Heart left ventricle (tissue), 16 donors: ENCODE data around the gene SMG5. TPM values are rescaled to one million over a fixed set of nuclear protein-coding genes. Genes with fewer than 3 reads are reported as not detected.

ENCODE experiments used
- ATAC-seq, 4 donors: fragments of 200-7000 bp; cut with Tn5 transposase; one replicate each; pipeline ENCODE4 v1.9.1; 2020 to 2022; ENCODE audit warnings: moderate library complexity in 4 of 4, mild to moderate bottlenecking in 3 of 4, moderate number of reproducible peaks in 1 of 4
- DNase-seq, 5 donors: peaks; one replicate each; pipeline ENCODE4 v3.0.0-alpha.2; 2020
- H3K27ac ChIP-seq, 12 donors: fragments of 200-600 bp; sonication (generic) in 4 of 12; one replicate each; pipeline versions ENCODE4 v1.5.0 to v1.8.0; 2016 to 2022; ENCODE audit warnings: mild to moderate bottlenecking in 2 of 12
- H3K27me3 ChIP-seq, 9 donors: fragments of 200-600 bp; sonication (generic) in 2 of 9; one replicate each; pipeline versions ENCODE4 v1.5.1 to v1.8.0; 2016 to 2022; ENCODE audit warnings: mild to moderate bottlenecking in 3 of 9
- H3K36me3 ChIP-seq, 9 donors: fragments of 200-600 bp; sonication (generic) in 2 of 9; one replicate each; pipeline versions ENCODE4 v1.5.0 to v1.8.0; 2018 to 2022; ENCODE audit warnings: mild to moderate bottlenecking in 2 of 9
- H3K4me1 ChIP-seq, 12 donors: fragments of 200-600 bp; sonication (generic) in 4 of 12; one replicate each; pipeline versions ENCODE4 v1.5.0 to v1.8.0; 2016 to 2022; ENCODE audit warnings: mild to moderate bottlenecking in 3 of 12
- H3K4me3 ChIP-seq, 12 donors: fragments of 200-600 bp; sonication (generic) in 4 of 12; one replicate each; pipeline versions ENCODE4 v1.5.0 to v1.8.0; 2017 to 2022; ENCODE audit warnings: mild to moderate bottlenecking in 9 of 12, moderate library complexity in 4 of 12
- H3K9me3 ChIP-seq, 12 donors: fragments of 200-600 bp; sonication (generic) in 4 of 12; one replicate each; pipeline versions ENCODE4 v1.5.0 to v1.8.0; 2016 to 2022; ENCODE audit warnings: mild to moderate bottlenecking in 1 of 12
- POLR2A ChIP-seq, 2 donors: fragments of 450-650 bp; IDR thresholded peaks; one replicate each; pipeline ENCODE4 v1.6.1; 2017; ENCODE audit warnings: antibody characterized with exemption in 2 of 2, mild to moderate bottlenecking in 2 of 2, moderate library complexity in 2 of 2
- WGBS, 4 donors: extraction: QIAGEN DNeasy Blood & Tissue Kit in 2 of 4; methylation state at CpG; one replicate each; pipeline versions ENCODE4 v1.1.5 to v1.1.7; 2013 to 2018; 5-methylcytosine and 5-hydroxymethylcytosine counted together
- intact Hi-C, 10 donors: fragments of 100-400 bp; cut with DNase I; formaldehyde crosslinking; loops; one replicate each; pipeline versions ENCODE4 v1.11.1 to v1.14.2; 2022
- polyA plus RNA-seq, 2 donors: library from polyadenylated mRNA; stranded (reverse); fragments of 200-250 nt; gene quantifications; one replicate each; pipeline ENCODE4 v1.2.3, GENCODE V29; 2013
- total RNA-seq, 9 donors: library from RNA; depleted of rRNA in 2 of 9; stranded (reverse); fragments of >200 nt in 2 of 9; fragmentation: NEBNext Ultra II Directional in 3 of 9; extraction: Animal tissue kit (Norgen Biotek cat#: 25700) in 3 of 9; gene quantifications; one replicate each; pipeline versions ENCODE4 v1.1.0 to v1.2.4, GENCODE V29; 2016 to 2023
- TF ChIP-seq, protein P1 (sequence below), 12 donors: fragments of 200-600 bp; sonication (generic) in 4 of 12; IDR thresholded peaks; one replicate each; pipeline versions ENCODE4 v1.5.0 to v1.8.0; 2018 to 2022; ENCODE audit warnings: antibody characterized with exemption in 12 of 12, mild to moderate bottlenecking in 5 of 12
- donor health status: ischemic (EF 13 %, LVEDD 7.1; RV severe dilation, severe dysfunction).
- donor health status: healthy with polysubstance abuse.
- donor health status: DM: no; HTN: yes; CAD: no.
- donor health status: DM: no; HTN: no; CAD: no.
- donor health status: ischemic (EF 25% LVEDD 6.9; RV normal size, moderate dysfunction).
- donor health status: ischemic (EF 25% LVEDD 5.7; RV mildly dilated, moderate dysfunction).
- donor health status: healthy.
- donor health status: DM: yes; HTN: yes; CAD: no.
- donor health status: ischemic (EF 35%, LVEDD 5.7; RV mildly dilated, moderate dysfunction).
- donor health status: nonischemic (EF 11% LVEDD 7.7; RV severe dilation, severe dysfunction).
- donor health status: DM: yes; HTN: yes; CAD: no.
- donor health status: PGD.
- donor health status: ischemic (EF 29% LVEDD 5.4; RV normal size, mild dysfunction).
- donor health status: nonischemic (EF 23%, LVEDD 6.1; RV moderate dilation, normal function).

SMG5 gene
- total and polyA plus RNA-seq, 11 donors = 56.3 to 104 (median 89.4) TPM

DNA sequence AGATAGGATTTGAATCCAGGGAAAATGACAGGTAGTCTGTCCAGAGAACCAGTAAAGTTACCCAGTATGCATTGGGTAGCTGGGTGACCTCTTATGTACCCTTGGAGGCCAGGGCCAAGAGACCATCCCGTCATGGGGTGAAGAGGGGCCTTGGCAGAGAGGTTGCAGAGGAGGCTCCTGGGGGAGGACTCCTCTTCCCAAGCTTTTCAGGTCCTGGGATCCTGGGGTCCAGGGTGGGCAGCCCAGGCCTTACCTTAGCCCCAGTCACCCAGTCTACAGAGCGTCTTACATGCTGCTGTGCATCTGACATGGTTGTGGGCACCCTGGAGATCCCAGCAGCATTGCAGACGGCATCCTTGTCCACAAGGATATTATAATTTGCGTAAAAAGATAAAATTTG, 55.8 kb downstream of the SMG5 start:
- no peaks in the 10 kb centered on the region for H3K9me3 ChIP-seq
- peaks cover 0 to 79% (median 58%) of the 10 kb centered on the region in 9 donors for H3K36me3 ChIP-seq
- intact Hi-C loops = loop anchor here in 1 of 10 donors (2.0 kb wide), 1 partner anchor 80 kb away; no protein-coding TSS in a partner anchor
- 76 to 87% (median 79%) methylated on average over 4 of the region's 4 CpGs for WGBS, 4 donors
- no peak for TF ChIP-seq POLR2A (IDR thresholded peaks at IDR 0.05)
- TF ChIP-seq, protein P1, sequence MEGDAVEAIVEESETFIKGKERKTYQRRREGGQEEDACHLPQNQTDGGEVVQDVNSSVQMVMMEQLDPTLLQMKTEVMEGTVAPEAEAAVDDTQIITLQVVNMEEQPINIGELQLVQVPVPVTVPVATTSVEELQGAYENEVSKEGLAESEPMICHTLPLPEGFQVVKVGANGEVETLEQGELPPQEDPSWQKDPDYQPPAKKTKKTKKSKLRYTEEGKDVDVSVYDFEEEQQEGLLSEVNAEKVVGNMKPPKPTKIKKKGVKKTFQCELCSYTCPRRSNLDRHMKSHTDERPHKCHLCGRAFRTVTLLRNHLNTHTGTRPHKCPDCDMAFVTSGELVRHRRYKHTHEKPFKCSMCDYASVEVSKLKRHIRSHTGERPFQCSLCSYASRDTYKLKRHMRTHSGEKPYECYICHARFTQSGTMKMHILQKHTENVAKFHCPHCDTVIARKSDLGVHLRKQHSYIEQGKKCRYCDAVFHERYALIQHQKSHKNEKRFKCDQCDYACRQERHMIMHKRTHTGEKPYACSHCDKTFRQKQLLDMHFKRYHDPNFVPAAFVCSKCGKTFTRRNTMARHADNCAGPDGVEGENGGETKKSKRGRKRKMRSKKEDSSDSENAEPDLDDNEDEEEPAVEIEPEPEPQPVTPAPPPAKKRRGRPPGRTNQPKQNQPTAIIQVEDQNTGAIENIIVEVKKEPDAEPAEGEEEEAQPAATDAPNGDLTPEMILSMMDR (IDR thresholded peaks at IDR 0.05) = no peak
- DNase-seq (peak in 1 of 5 donors; percentile 12), ATAC-seq (no peak)
- no peak overlapping the region for H3K4me3 ChIP-seq
- peaks cover 0 to 16% (median 0%) of the 10 kb centered on the region in 12 donors for H3K4me1 ChIP-seq
- H3K27me3 ChIP-seq = no peaks in the 10 kb centered on the region
- no peak overlapping the region for H3K27ac ChIP-seq

DNA sequence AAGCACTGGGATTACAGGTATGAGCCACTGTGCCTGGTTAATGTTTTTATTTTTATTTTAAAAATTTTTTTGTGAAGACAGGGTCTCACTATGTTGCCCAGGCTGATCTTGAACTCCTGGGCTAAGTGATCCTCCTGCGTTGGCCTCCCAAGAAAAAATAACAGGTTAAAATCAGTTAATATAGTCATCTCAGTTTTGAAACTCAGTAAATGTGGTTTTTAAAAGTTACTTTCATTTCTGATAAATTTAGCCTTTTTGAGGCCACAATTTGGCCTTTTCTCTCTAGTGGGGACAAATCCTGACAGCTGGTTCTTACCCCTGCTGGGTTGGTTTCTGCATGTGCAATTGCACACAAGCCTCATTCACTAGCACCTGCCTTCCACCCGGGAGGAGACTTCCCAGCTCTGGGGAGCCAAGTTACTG, 56.5 kb downstream of the SMG5 start:
- no peak for TF ChIP-seq POLR2A (IDR thresholded peaks at IDR 0.05)
- TF ChIP-seq, protein P1 (IDR thresholded peaks at IDR 0.05) = no peak
- WGBS, 4 donors = 68 to 81% (median 78%) methylated on average over 2 of the region's 2 CpGs

DNA sequence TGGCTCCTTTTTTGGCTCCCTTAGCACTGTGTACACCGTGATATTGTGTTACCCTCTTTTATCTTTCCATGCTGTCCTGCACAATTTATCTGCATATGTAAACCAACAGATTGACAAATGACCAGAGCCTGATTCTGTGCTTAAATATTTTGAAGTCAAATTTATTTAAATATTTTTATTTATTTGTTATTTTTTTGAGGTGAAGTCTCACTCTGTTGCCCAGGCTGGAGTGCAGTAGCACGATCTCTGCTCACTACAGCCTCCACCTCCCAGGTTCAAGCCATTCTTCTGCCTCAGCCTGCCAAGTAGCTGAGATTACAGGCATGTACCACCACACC, 57.0 kb downstream of the SMG5 start:
- DNase-seq (no peak), ATAC-seq (no peak)
- intact Hi-C loops = loop anchor here (1.0 to 2.0 kb wide), 6 partner anchors 79 to 135 kb away; no protein-coding TSS in a partner anchor
- Histone ChIP-seq H3K36me3 (peaks cover 0 to 90% (median 70%) of the 10 kb centered on the region in 9 donors), H3K9me3 (no peaks in the 10 kb centered on the region), H3K27ac (no peak overlapping the region), H3K27me3 (no peaks in the 10 kb centered on the region), H3K4me1 (peaks cover 0 to 16% (median 0%) of the 10 kb centered on the region in 12 donors), H3K4me3 (no peak overlapping the region)
- 7 to 21% (median 13%) methylated on average over 2 of the region's 2 CpGs for WGBS, 4 donors
- no peak for TF ChIP-seq POLR2A (IDR thresholded peaks at IDR 0.05)
- TF ChIP-seq, protein P1 (IDR thresholded peaks at IDR 0.05) = no peak

More for the DNA sequence above, 56.5 kb downstream of the SMG5 start:
- intact Hi-C loops = loop anchor here in 1 of 10 donors (2.0 kb wide), 1 partner anchor 79 kb away; no protein-coding TSS in a partner anchor
- DNase-seq = peak in 1 of 5 donors; percentile 1
- no peaks in the 10 kb centered on the region for H3K9me3 ChIP-seq
- no peak overlapping the region for H3K27ac ChIP-seq
- H3K27me3 ChIP-seq = no peaks in the 10 kb centered on the region
- H3K4me3 ChIP-seq = no peak overlapping the region
- H3K36me3 ChIP-seq = peaks cover 0 to 86% (median 65%) of the 10 kb centered on the region in 9 donors
- peaks cover 0 to 16% (median 0%) of the 10 kb centered on the region in 12 donors for H3K4me1 ChIP-seq
- no peak for ATAC-seq

DNA sequence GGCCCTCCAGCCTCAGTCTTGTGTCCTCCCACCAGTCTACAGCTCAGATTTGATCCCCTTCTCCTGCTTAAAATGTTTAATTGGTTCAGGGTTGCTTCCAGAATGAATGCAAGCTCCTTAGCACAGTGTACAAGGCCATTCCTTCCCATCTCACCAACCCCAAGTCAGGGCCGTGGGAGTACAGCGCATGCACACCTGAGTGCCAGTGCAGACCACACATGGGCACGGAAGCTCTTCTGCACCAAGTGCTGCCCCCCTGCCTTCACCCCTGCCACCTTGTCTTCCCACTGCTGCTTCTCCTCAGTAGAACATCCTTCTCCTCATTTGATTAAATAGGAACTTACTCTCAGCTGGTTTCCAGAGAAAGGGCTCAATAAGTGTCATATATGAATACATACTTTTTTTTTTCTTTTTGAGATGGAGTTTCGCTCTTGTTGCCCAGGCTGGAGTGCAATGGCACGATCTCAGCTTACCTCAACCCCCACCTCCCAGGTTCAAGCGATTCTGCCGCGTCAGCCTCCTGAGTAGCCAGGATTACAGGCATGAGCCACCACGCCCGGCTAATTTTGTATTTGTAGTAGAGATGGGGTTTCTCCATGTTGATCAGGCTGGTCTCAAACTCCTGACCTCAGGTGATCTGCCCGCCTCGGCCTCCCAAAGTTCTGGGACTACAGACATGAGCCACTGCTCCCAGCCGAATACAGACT, 60.5 kb downstream of the SMG5 start:
- Histone ChIP-seq H3K4me3 (no peak overlapping the region), H3K27ac (no peak overlapping the region), H3K36me3 (peaks cover 0 to 68% (median 47%) of the 10 kb centered on the region in 9 donors), H3K27me3 (no peaks in the 10 kb centered on the region), H3K4me1 (peaks cover 0 to 38% (median 7%) of the 10 kb centered on the region in 12 donors), H3K9me3 (no peaks in the 10 kb centered on the region)
- WGBS, 4 donors = 91 to 97% (median 93%) methylated on average over 13 of the region's 13 CpGs
- intact Hi-C loops = loop anchor here in 2 of 10 donors (2.0 to 5.0 kb wide), 2 partner anchors 130 to 131 kb away; no protein-coding TSS in a partner anchor
- no peak for ATAC-seq
- no peak for DNase-seq
- TF ChIP-seq, protein P1 (IDR thresholded peaks at IDR 0.05) = no peak
- TF ChIP-seq POLR2A (IDR thresholded peaks at IDR 0.05) = no peak
